HepG2 (cell line): ENCODE measurements around the gene LOX. TPM values are rescaled to one million over a fixed set of nuclear protein-coding genes. Genes with fewer than 3 reads are reported as not detected.

Experiments
- ATAC-seq: fragments of 200-7000 bp; cut with Tn5 transposase; 3 replicates; pipeline ENCODE4 v1.9.1; 2020; ENCODE audit warnings: mild to moderate bottlenecking, moderate library complexity
- BruUV-seq: library from RNA; stranded (reverse); fragments of 400-500 nt; replicated peaks from 2 replicates; lab custom pipeline; 2021; lab: Mats Ljungman, UMichigan
- CTCF ChIA-PET: fragments of 300-600 bp; formaldehyde crosslinking; extraction: SDS; loops from one replicate; lab custom pipeline; 2021; ENCODE audit warnings: low total read pairs, inconsistent platforms, low intra/inter-chr PET ratio; lab: Yijun Ruan, JAX
- POLR2A ChIA-PET: fragments of 350-600 bp; sonication (Branson Sonifier 250); formaldehyde crosslinking; loops from one replicate; lab custom pipeline; 2020; ENCODE audit warnings: antibody characterized with exemption, inconsistent platforms; lab: Yijun Ruan, JAX
- DNase-seq: peaks from one replicate; pipeline ENCODE4 v3.0.0-alpha.2; 2015; ENCODE audit warnings: low spot score
- FAIRE-seq: peaks from 3 replicates; lab custom pipeline; 2011; peaks lifted over from hg19 to GRCh38; lab: Jason Lieb, UNC
- H2AFZ ChIP-seq: one replicate; pipeline ENCODE4 v1.6.1; 2011; ENCODE audit warnings: low read length, inconsistent platforms
- H3K27ac ChIP-seq: fragments of 300-600 bp; 3 replicates; pipeline ENCODE4 v1.8.0; 2011; ENCODE audit warnings: mixed run types, mild to moderate bottlenecking, mixed read lengths, low read length, inconsistent platforms; ENCODE audit not compliant: insufficient read depth; ENCODE audit errors: extremely low read length
- H3K27me3 ChIP-seq, 2 experiments: fragments of 200-600 bp in 1 of 2; 2 replicates in 1 of 2; 3 replicates in 1 of 2; pipeline versions ENCODE4 v1.6.0 to v1.8.0; 2011; ENCODE audit warnings: low read length in 2 of 2, mild to moderate bottlenecking in 2 of 2, moderate library complexity in 2 of 2, inconsistent platforms in 1 of 2; ENCODE audit not compliant: insufficient read depth in 2 of 2, control insufficient read depth in 1 of 2
- H3K36me3 ChIP-seq, 2 experiments: fragments of 200-600 bp in 1 of 2; replicated peaks in 1 of 2; 2 replicates in 1 of 2; 3 replicates in 1 of 2; pipeline versions ENCODE4 v1.5.1 to v1.8.0; 2011; ENCODE audit warnings: low read length in 2 of 2, inconsistent platforms in 1 of 2; ENCODE audit not compliant: insufficient read depth in 2 of 2, control insufficient read depth in 1 of 2
- H3K4me1 ChIP-seq: 2 replicates; pipeline ENCODE4 v1.5.1; 2012; ENCODE audit warnings: low read length, inconsistent platforms; ENCODE audit not compliant: insufficient read depth
- H3K4me2 ChIP-seq: 2 replicates; pipeline ENCODE4 v1.6.0; 2011; ENCODE audit warnings: low read depth, low read length, inconsistent platforms
- H3K4me3 ChIP-seq, 3 experiments: fragments of 200-600 bp in 1 of 3; sonication (generic), shearing (Covaris generic) in 1 of 3; replicated peaks in 1 of 3; 2 replicates each; pipeline ENCODE4 v1.5.1; 2011 to 2016; ENCODE audit warnings: low read length in 3 of 3, inconsistent platforms in 2 of 3, low read depth in 2 of 3, mild to moderate bottlenecking in 2 of 3, control low read depth in 1 of 3, mixed read lengths in 1 of 3; ENCODE audit not compliant: insufficient read depth in 1 of 3
- H3K79me2 ChIP-seq: one replicate; pipeline ENCODE4 v1.6.1; 2011; ENCODE audit warnings: low read length, inconsistent platforms; ENCODE audit not compliant: insufficient read depth
- H3K9ac ChIP-seq: 2 replicates; pipeline ENCODE4 v1.6.0; 2011; ENCODE audit warnings: mild to moderate bottlenecking, low read depth, low read length, inconsistent platforms; ENCODE audit not compliant: insufficient read depth
- H3K9me3 ChIP-seq: 2 replicates; pipeline ENCODE4 v1.5.1; 2012; ENCODE audit warnings: mild to moderate bottlenecking, low read length
- H4K20me1 ChIP-seq: 2 replicates; pipeline ENCODE4 v1.6.0; 2011; ENCODE audit warnings: inconsistent platforms, mild to moderate bottlenecking, low read length, moderate library complexity; ENCODE audit not compliant: insufficient read depth
- GATAD2A ChIP-seq: IDR thresholded peaks from 2 replicates; pipeline ENCODE4 v1.6.1; 2016
- MAFK ChIP-seq, 2 experiments: IDR thresholded peaks in 1 of 2; conservative IDR thresholded peaks in 1 of 2; 2 replicates each; pipeline ENCODE4 v1.6.1; 2011; ENCODE audit warnings: improper control_type of control experiment in 2 of 2, low read length in 2 of 2
- MIER2 ChIP-seq: IDR thresholded peaks from 2 replicates; pipeline ENCODE4 v1.6.1; 2016; ENCODE audit warnings: missing biosample characterization, missing genetic modification reagents
- NR3C1 ChIP-seq: sonication (generic); formaldehyde crosslinking; IDR thresholded peaks from 2 replicates; pipeline ENCODE4 v1.4.0; 2020; ENCODE audit warnings: missing genetic modification reagents
- PBX2 ChIP-seq: IDR thresholded peaks from 2 replicates; pipeline ENCODE4 v1.6.1; 2016; ENCODE audit warnings: control low read depth
- RFXAP ChIP-seq: sonication (generic); formaldehyde crosslinking; IDR thresholded peaks from 2 replicates; pipeline ENCODE4 v1.4.0; 2020; ENCODE audit warnings: missing genetic modification reagents, borderline replicate concordance
- TBX3 ChIP-seq: fragments of 450-650 bp; IDR thresholded peaks from 2 replicates; pipeline ENCODE4 v1.6.1; 2017; ENCODE audit warnings: antibody characterized with exemption, mild to moderate bottlenecking, inconsistent platforms, borderline replicate concordance
- USF2 ChIP-seq, 2 experiments: sonication (generic) in 1 of 2; formaldehyde crosslinking in 1 of 2; IDR thresholded peaks; 2 replicates each; pipeline versions ENCODE4 v1.5.1 to v1.6.1; 2011 to 2020; ENCODE audit warnings: borderline replicate concordance in 1 of 2, low read depth in 1 of 2, low read length in 1 of 2, mild to moderate bottlenecking in 1 of 2, missing genetic modification reagents in 1 of 2, moderate library complexity in 1 of 2
- ZNF17 ChIP-seq: sonication (generic); formaldehyde crosslinking; IDR thresholded peaks from 2 replicates; pipeline ENCODE4 v1.5.0; 2020; ENCODE audit warnings: mild to moderate bottlenecking, missing genetic modification reagents
- ZNF430 ChIP-seq: sonication (generic); formaldehyde crosslinking; IDR thresholded peaks from 2 replicates; pipeline ENCODE4 v1.9.0; 2021; ENCODE audit warnings: mild to moderate bottlenecking, missing genetic modification reagents
- ZNF543 ChIP-seq: sonication (generic); formaldehyde crosslinking; IDR thresholded peaks from 2 replicates; pipeline ENCODE4 v1.4.0; 2020; ENCODE audit warnings: mild to moderate bottlenecking, missing genetic modification reagents
- ZNF552 ChIP-seq: sonication (generic); formaldehyde crosslinking; IDR thresholded peaks from 2 replicates; pipeline ENCODE4 v1.9.0; 2022; ENCODE audit warnings: missing genetic modification reagents, mild to moderate bottlenecking, borderline replicate concordance
- WGBS: methylation state at CpG from one replicate; pipeline ENCODE4 v1.1.6; 2017; ENCODE audit warnings: low lambda C conversion rate; 5-methylcytosine and 5-hydroxymethylcytosine counted together
- in situ Hi-C: cut with HindIII; loops from 2 replicates; pipeline ENCODE4 v1.10.0; 2017; ENCODE audit warnings: low pct_unique_long_range_greater_than_20kb; ENCODE audit not compliant: extremely low pct_ligation_motif_present
- intact Hi-C: fragments of 100-400 bp; cut with micrococcal nuclease; formaldehyde crosslinking; loops from one replicate; pipeline ENCODE4 v1.10.0; 2022; ENCODE audit not compliant: unreplicated experiment
- polyA plus RNA-seq, 8 experiments: library from polyadenylated mRNA; depleted of rRNA in 3 of 8; stranded (reverse) in 7 of 8; unstranded in 1 of 8; fragments of >200 nt; fragmentation: Illumina TruSeq in 4 of 8; extraction: Trizol in 4 of 8; gene quantifications; 2 replicates each; pipeline versions ENCODE4 v1.2.1 to v1.2.3, GENCODE V29; 2011 to 2016; ENCODE audit warnings: low read depth in 4 of 8, missing spikeins in 1 of 8, mixed read lengths in 1 of 8; ENCODE audit not compliant: insufficient read depth in 1 of 8
- total RNA-seq, 5 experiments: library from RNA; depleted of rRNA; stranded (reverse); fragments of >200 nt; fragmentation: Illumina TruSeq; extraction: Trizol; gene quantifications; 2 replicates each; pipeline ENCODE4 v1.2.3, GENCODE V29; 2016; ENCODE audit warnings: low read depth in 1 of 5
- TF ChIP-seq, protein P1 (sequence below): sonication (generic); formaldehyde crosslinking; IDR thresholded peaks from 2 replicates; pipeline ENCODE4 v1.8.1; 2023; ENCODE audit warnings: missing genetic modification reagents, mild to moderate bottlenecking, borderline replicate concordance
- TF ChIP-seq, protein P2 (sequence below): sonication (generic); formaldehyde crosslinking; IDR thresholded peaks from 2 replicates; pipeline ENCODE4 v1.5.1; 2020; ENCODE audit warnings: missing genetic modification reagents, mild to moderate bottlenecking, borderline replicate concordance

LOX gene
- total and polyA plus RNA-seq, 2 of the 13 experiments (the other 11 are each of a cell fraction or from before 2014, with no cell fraction given): 0.73 to 173 TPM

GRCh38 chr5:122063836-122064235, 14.2 kb downstream of the LOX start (continued):
- no peak for TF ChIP-seq MIER2

GRCh38 chr5:122062205-122062604, 15.9 kb downstream of the LOX start:
- intact Hi-C loops: no loop called here
- no peaks in the 10 kb centered on the region for H3K79me2 ChIP-seq
- BruUV-seq: no TSS peak
- H3K4me1 ChIP-seq: no peaks in the 10 kb centered on the region
- no peaks in the 10 kb centered on the region for H3K9me3 ChIP-seq
- DNase-seq (no peak), FAIRE-seq (no peak), ATAC-seq (no peak)
- peaks cover 0 to 10% of the 10 kb centered on the region in 2 experiments; a peak in 2 of 5 replicates for H3K36me3 ChIP-seq
- no peaks in the 10 kb centered on the region for H4K20me1 ChIP-seq
- POLR2A ChIA-PET: no interaction called here
- H3K4me2 ChIP-seq: no peak overlapping the region
- WGBS: 71% methylated on average over 1 of the region's 1 CpG
- TF ChIP-seq TBX3 (no peak), ZNF543 (CRISPR knock-in tag) (no peak)
- TF ChIP-seq, protein P1, sequence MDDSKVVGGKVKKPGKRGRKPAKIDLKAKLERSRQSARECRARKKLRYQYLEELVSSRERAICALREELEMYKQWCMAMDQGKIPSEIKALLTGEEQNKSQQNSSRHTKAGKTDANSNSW (CRISPR knock-in tag): no peak
- H3K27ac ChIP-seq: no peak overlapping the region
- H3K4me3 ChIP-seq: no peak overlapping the region
- H3K27me3 ChIP-seq: no peaks in the 10 kb centered on the region
- CTCF ChIA-PET: no interaction called here
- H2AFZ ChIP-seq: no peak overlapping the region
- no peak overlapping the region for H3K9ac ChIP-seq
- in situ Hi-C loops: no loop called here

- Histone ChIP-seq H3K36me3 (no peaks in the 10 kb centered on the region), H3K4me2 (no peak overlapping the region), H3K4me1 (no peaks in the 10 kb centered on the region), H2AFZ (no peak overlapping the region), H3K9ac (no peak overlapping the region), H4K20me1 (no peaks in the 10 kb centered on the region), H3K4me3 (no peak overlapping the region), H3K79me2 (no peaks in the 10 kb centered on the region), H3K27ac (no peak overlapping the region), H3K9me3 (no peaks in the 10 kb centered on the region), H3K27me3 (no peaks in the 10 kb centered on the region)
- no TSS peak for BruUV-seq
- ChIA-PET CTCF (no interaction called here), POLR2A (no interaction called here)
- in situ Hi-C loops: no loop called here
- ATAC-seq: no peak
- no peak for FAIRE-seq
- intact Hi-C loops: no loop called here
- no peak for DNase-seq
- no peak for TF ChIP-seq NR3C1 (CRISPR knock-in tag)
- no peak for TF ChIP-seq MAFK (conservative IDR thresholded peaks at IDR 0.05 in 1 of 2, IDR thresholded peaks at IDR 0.05 in 1 of 2; ENCODE audit: low read length in 2 of 2)
- TF ChIP-seq RFXAP (CRISPR knock-in tag): no peak
- no peak for TF ChIP-seq ZNF552
- TF ChIP-seq USF2 (IDR thresholded peaks at IDR 0.05; ENCODE audit: low read depth, low read length): no peak
- TF ChIP-seq USF2 (CRISPR knock-in tag; IDR thresholded peaks at IDR 0.05; ENCODE audit: borderline replicate concordance): no peak
- no peak for TF ChIP-seq ZNF17 (CRISPR knock-in tag)
- TF ChIP-seq ZNF430: no peak
- no peak for TF ChIP-seq GATAD2A (CRISPR knock-in tag)
- no peak for TF ChIP-seq PBX2
- TF ChIP-seq, protein P2, sequence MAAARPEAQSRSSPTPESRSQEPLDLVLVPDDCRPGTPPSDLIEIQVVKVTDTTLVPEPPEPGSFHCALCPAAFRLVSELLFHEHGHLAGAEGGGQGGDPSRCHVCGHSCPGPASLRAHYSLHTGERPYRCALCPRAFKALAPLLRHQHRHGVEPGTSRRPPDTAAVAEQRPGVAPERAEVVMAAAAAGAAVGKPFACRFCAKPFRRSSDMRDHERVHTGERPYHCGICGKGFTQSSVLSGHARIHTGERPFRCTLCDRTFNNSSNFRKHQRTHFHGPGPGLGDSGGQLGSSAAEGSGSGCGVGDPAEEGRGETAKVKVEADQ (CRISPR knock-in tag): no peak
Measured at GRCh38 chr5:122056913-122057312, 21.1 kb downstream of the LOX start.
